Cerebellar cortex (tissue), 1 donor: Measurements from ENCODE around the gene CHMP4A.
"Not testable (repeated sequence)": the region's sequence is repeated elsewhere in the genome, so short reads cannot be mapped to it uniquely, and the experiment has no call there.

ENCODE experiments used
- DNase-seq: peaks from one replicate; pipeline ENCODE4 v3.0.0-alpha.2; 2015; ENCODE audit warnings: low spot score

Gene CHMP4A

GRCh38 chr14:24222987-24223386, 9.7 kb upstream of the CHMP4A start:
- not testable (repeated sequence) for DNase-seq

GRCh38 chr14:24219521-24219920, 6.2 kb upstream of the CHMP4A start:
- DNase-seq, result no peak

GRCh38 chr14:24219080-24219479, 5.8 kb upstream of the CHMP4A start:
- no peak for DNase-seq

GRCh38 chr14:24216876-24217275, 3.6 kb upstream of the CHMP4A start:
- DNase-seq, result not testable (repeated sequence)

- no peak for DNase-seq
Measured at GRCh38 chr14:24216345-24216699, 3.0 kb upstream of the CHMP4A start.

GRCh38 chr14:24215495-24216344, 2.4 kb upstream of the CHMP4A start, which contains the start of gene MDP1:
Gene MDP1, minus strand, starts transcription at chr14:24216066. Its CDS starts 111 bp downstream, at chr14:24215955.
- DNase-seq, result peak; percentile 96

GRCh38 chr14:24213866-24214662, 776 bp upstream of the CHMP4A start:
- peak; percentile 10 for DNase-seq

GRCh38 chr14:24211311-24211710, 2.0 kb downstream of the CHMP4A start:
- DNase-seq, result no peak

GRCh38 chr14:24207625-24208024, 5.7 kb downstream of the CHMP4A start:
- DNase-seq, result no peak

GRCh38 chr14:24207104-24207551, 6.2 kb downstream of the CHMP4A start:
- no peak for DNase-seq

- DNase-seq, result no peak
Measured at GRCh38 chr14:24206260-24207103, 6.8 kb downstream of the CHMP4A start.

- DNase-seq, result no peak
Measured at GRCh38 chr14:24204163-24205146, 8.8 kb downstream of the CHMP4A start.

GRCh38 chr14:24203249-24203886, 9.9 kb downstream of the CHMP4A start:
- not testable (repeated sequence) for DNase-seq

- DNase-seq, result not testable (repeated sequence)
Measured at GRCh38 chr14:24202538-24202937, 10.8 kb downstream of the CHMP4A start.

GRCh38 chr14:24198814-24199524, 14.3 kb downstream of the CHMP4A start:
- DNase-seq, result no peak

- no peak for DNase-seq
Measured at GRCh38 chr14:24197056-24197450, 16.2 kb downstream of the CHMP4A start.

- DNase-seq, result peak; percentile 38
Measured at GRCh38 chr14:24196071-24197055, 16.9 kb downstream of the CHMP4A start.
